Astrocyte of the spinal cord (primary cell): ENCODE measurements around the gene MAN2B1.
A peak's percentile ranks its signal among the peaks of the same experiment; 100 is the strongest.

Experiments used
- DNase-seq: peaks from one replicate; pipeline ENCODE4 v3.0.0; 2011; ENCODE audit warnings: low read depth, low spot score
- H3K4me3 ChIP-seq: 2 replicates; pipeline ENCODE4 v1.5.1; 2011; ENCODE audit warnings: low read depth, mild to moderate bottlenecking, low read length, moderate library complexity
- in situ Hi-C: cut with HindIII; loops from 2 replicates; pipeline ENCODE4 v1.10.0; 2017; ENCODE audit warnings: low sequenced_read_pairs
- TF ChIP-seq, protein P1 (sequence below): IDR thresholded peaks from 2 replicates; pipeline ENCODE4 v1.5.1; 2012; ENCODE audit warnings: low read depth, mild to moderate bottlenecking, low read length, inconsistent platforms

MAN2B1 gene

DNA sequence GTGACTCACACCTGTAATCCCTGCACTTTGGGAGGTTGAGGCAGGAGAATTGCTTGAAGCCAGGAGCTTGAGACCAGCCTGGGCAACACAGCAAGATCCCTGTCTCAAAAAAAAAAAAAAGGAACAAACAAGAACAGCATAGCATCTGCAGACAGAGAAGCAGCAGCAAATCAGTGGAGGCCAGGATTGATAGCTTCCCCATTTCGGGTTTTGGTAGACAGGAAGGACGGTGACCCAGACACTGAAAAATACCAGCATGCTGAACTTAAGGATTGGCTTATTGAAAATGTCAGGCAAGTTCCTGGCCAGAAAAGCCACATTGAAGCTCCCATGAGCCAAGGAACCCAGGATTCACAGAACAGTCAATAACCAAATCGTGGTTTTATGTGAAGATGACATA, 58.9 kb downstream of the MAN2B1 start:
- TF ChIP-seq, protein P1, sequence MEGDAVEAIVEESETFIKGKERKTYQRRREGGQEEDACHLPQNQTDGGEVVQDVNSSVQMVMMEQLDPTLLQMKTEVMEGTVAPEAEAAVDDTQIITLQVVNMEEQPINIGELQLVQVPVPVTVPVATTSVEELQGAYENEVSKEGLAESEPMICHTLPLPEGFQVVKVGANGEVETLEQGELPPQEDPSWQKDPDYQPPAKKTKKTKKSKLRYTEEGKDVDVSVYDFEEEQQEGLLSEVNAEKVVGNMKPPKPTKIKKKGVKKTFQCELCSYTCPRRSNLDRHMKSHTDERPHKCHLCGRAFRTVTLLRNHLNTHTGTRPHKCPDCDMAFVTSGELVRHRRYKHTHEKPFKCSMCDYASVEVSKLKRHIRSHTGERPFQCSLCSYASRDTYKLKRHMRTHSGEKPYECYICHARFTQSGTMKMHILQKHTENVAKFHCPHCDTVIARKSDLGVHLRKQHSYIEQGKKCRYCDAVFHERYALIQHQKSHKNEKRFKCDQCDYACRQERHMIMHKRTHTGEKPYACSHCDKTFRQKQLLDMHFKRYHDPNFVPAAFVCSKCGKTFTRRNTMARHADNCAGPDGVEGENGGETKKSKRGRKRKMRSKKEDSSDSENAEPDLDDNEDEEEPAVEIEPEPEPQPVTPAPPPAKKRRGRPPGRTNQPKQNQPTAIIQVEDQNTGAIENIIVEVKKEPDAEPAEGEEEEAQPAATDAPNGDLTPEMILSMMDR, result no peak
- no peak overlapping the region for H3K4me3 ChIP-seq
- DNase-seq, result no peak
- in situ Hi-C loops, result no loop called here

GRCh38 chr19:12606796-12607195, 59.7 kb downstream of the MAN2B1 start:
- TF ChIP-seq, protein P1, result no peak
- DNase-seq, result no peak
- no peak overlapping the region for H3K4me3 ChIP-seq
- in situ Hi-C loops, result no loop called here

- TF ChIP-seq, protein P1, result no peak
- in situ Hi-C loops, result no loop called here
- DNase-seq, result peak; percentile 46
- no peak overlapping the region for H3K4me3 ChIP-seq
Observed at GRCh38 chr19:12603714-12604113, 62.8 kb downstream of the MAN2B1 start.

DNA sequence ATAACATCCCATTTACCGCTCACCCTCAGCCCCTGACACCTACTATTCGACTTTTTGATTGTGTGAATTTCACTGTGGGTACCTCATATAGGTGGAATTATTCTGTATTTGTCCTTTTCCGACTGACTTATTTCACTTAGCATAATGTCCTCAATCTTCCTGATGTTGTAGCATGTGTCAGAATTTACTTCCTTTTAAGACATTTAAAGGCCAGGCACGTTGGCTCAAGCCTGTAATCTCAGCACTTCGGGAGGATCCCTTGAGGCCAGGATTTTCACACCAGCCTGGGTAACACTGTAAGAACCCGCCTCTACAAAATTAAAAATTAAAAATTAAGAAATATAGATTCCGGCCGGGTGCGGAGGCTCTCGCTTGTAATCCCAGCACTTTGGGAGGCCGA, 68.9 kb downstream of the MAN2B1 start:
- no peak overlapping the region for H3K4me3 ChIP-seq
- in situ Hi-C loops, result no loop called here
- TF ChIP-seq, protein P1, result no peak
- no peak for DNase-seq

DNA sequence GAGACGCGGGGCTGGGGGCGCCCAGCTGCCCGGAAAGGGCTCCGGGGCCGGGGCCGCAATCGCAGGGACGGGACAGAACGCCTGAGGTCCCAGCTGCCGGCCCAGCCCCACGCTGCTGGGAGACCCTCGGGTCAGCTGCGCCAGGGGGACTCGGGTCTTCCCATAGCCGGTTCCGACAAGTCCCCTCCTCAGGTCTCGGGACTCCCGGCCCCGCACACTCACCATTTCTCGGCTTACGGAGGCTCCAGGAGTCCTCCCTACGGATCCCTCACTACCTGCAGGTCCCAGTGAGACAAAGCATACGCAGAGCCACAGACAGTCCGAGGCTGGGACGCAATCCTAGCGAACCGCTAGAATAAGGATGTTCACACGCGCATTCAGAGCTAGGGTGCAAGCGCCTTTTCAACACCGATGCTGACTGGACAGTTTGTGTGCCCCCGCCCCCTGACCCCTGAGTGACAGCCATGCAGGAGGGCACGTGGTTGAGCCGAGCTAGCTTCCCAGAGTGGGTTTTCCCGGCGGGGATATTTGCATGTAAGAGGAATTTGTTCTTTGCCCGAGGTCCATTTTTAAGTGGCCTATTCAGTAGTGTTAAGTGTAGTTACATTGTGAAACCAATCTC, 69.5 kb downstream of the MAN2B1 start:
- no peak for DNase-seq
- no peak overlapping the region for H3K4me3 ChIP-seq
- in situ Hi-C loops, result no loop called here
- TF ChIP-seq, protein P1, result no peak
